ENCODE measurements around the gene SLC13A4.
"Not testable (repeated sequence)": the region's sequence is repeated elsewhere in the genome, so short reads cannot be mapped to it uniquely, and the experiment has no call there.

The SLC13A4 gene

GRCh38 chr7:135648235-135648634 lies 79.8 kb downstream of the SLC13A4 start:
- no peak overlapping the region for H3K4me3 Mint-ChIP-seq
- H3K9me3 Mint-ChIP-seq = no peaks in the 10 kb centered on the region
- no peak overlapping the region for H3K27ac Mint-ChIP-seq
- DNase-seq = no peak
- peaks cover 64% of the 10 kb centered on the region for H3K36me3 Mint-ChIP-seq (ENCODE audit: low read depth)
- no peaks in the 10 kb centered on the region for H3K27me3 Mint-ChIP-seq (ENCODE audit: low read depth, poor library complexity)
- H3K4me1 Mint-ChIP-seq = peaks cover 9% of the 10 kb centered on the region
- no peak for TF ChIP-seq CTCF (IDR thresholded peaks at IDR 0.05)

- H3K4me3 Mint-ChIP-seq = no peak overlapping the region
- peaks cover 64% of the 10 kb centered on the region for H3K36me3 Mint-ChIP-seq (ENCODE audit: low read depth)
- no peaks in the 10 kb centered on the region for H3K9me3 Mint-ChIP-seq
- no peak for TF ChIP-seq CTCF (IDR thresholded peaks at IDR 0.05)
- no peak overlapping the region for H3K27ac Mint-ChIP-seq
- H3K27me3 Mint-ChIP-seq (ENCODE audit: low read depth, poor library complexity) = no peaks in the 10 kb centered on the region
- DNase-seq = no peak
- H3K4me1 Mint-ChIP-seq = peaks cover 4% of the 10 kb centered on the region
Measured at GRCh38 chr7:135647755-135648154, 80.2 kb downstream of the SLC13A4 start.

GRCh38 chr7:135645296-135645904 lies 82.6 kb downstream of the SLC13A4 start:
- TF ChIP-seq CTCF (IDR thresholded peaks at IDR 0.05) = peak; percentile 61
- H3K4me3 Mint-ChIP-seq = no peak overlapping the region
- H3K27me3 Mint-ChIP-seq (ENCODE audit: low read depth, poor library complexity) = no peaks in the 10 kb centered on the region
- no peaks in the 10 kb centered on the region for H3K9me3 Mint-ChIP-seq
- peaks cover 78% of the 10 kb centered on the region for H3K36me3 Mint-ChIP-seq (ENCODE audit: low read depth)
- H3K27ac Mint-ChIP-seq = no peak overlapping the region
- H3K4me1 Mint-ChIP-seq = no peaks in the 10 kb centered on the region
- no peak for DNase-seq

- Mint-ChIP-seq H3K4me1 (no peaks in the 10 kb centered on the region), H3K36me3 (ENCODE audit: low read depth) (peaks cover 78% of the 10 kb centered on the region), H3K9me3 (no peaks in the 10 kb centered on the region), H3K4me3 (no peak overlapping the region), H3K27me3 (ENCODE audit: low read depth, poor library complexity) (no peaks in the 10 kb centered on the region), H3K27ac (no peak overlapping the region)
- no peak for TF ChIP-seq CTCF (IDR thresholded peaks at IDR 0.05)
- no peak for DNase-seq
Measured at GRCh38 chr7:135644729-135645128, 83.3 kb downstream of the SLC13A4 start.

GRCh38 chr7:135644154-135644553 lies 83.8 kb downstream of the SLC13A4 start:
- H3K27ac Mint-ChIP-seq = peak overlapping the region; percentile 76
- H3K36me3 Mint-ChIP-seq (ENCODE audit: low read depth) = peaks cover 78% of the 10 kb centered on the region
- TF ChIP-seq CTCF (IDR thresholded peaks at IDR 0.05) = no peak
- no peaks in the 10 kb centered on the region for H3K9me3 Mint-ChIP-seq
- no peaks in the 10 kb centered on the region for H3K27me3 Mint-ChIP-seq (ENCODE audit: low read depth, poor library complexity)
- no peak overlapping the region for H3K4me3 Mint-ChIP-seq
- no peak for DNase-seq
- no peaks in the 10 kb centered on the region for H3K4me1 Mint-ChIP-seq

- DNase-seq; H3K4me1 Mint-ChIP-seq; H3K4me3 Mint-ChIP-seq; H3K27ac Mint-ChIP-seq; H3K9me3 Mint-ChIP-seq; H3K27me3 Mint-ChIP-seq (ENCODE audit: low read depth, poor library complexity): not testable (repeated sequence)
- H3K36me3 Mint-ChIP-seq (ENCODE audit: low read depth) = peaks cover 81% of the 10 kb centered on the region
Measured at GRCh38 chr7:135639690-135640089, 88.3 kb downstream of the SLC13A4 start.

All from nephron progenitor cell (in vitro differentiated cells).